Adrenal gland (tissue), 5 donors: ENCODE data around the gene DOK1.

ENCODE experiments used
- POLR2A ChIP-seq, 2 donors: fragments of 450-650 bp; IDR thresholded peaks; one replicate each; pipeline ENCODE4 v1.6.1; 2017; ENCODE audit warnings: antibody characterized with exemption in 2 of 2, mild to moderate bottlenecking in 2 of 2, moderate library complexity in 1 of 2
- TF ChIP-seq, protein P1 (sequence below), 6 experiments: fragments of 450-650 bp in 4 of 6; fragments of 200-600 bp in 2 of 6; sonication (generic) in 1 of 6; IDR thresholded peaks; 1 replicate in 5 of 6; 2 replicates in 1 of 6; pipeline versions ENCODE4 v1.5.1 to v1.8.0; 2016 to 2021; ENCODE audit warnings: antibody characterized with exemption in 6 of 6, mild to moderate bottlenecking in 2 of 6, moderate library complexity in 1 of 6
- donor health status: DM: no; HTN: no; CAD: no.

DNA sequence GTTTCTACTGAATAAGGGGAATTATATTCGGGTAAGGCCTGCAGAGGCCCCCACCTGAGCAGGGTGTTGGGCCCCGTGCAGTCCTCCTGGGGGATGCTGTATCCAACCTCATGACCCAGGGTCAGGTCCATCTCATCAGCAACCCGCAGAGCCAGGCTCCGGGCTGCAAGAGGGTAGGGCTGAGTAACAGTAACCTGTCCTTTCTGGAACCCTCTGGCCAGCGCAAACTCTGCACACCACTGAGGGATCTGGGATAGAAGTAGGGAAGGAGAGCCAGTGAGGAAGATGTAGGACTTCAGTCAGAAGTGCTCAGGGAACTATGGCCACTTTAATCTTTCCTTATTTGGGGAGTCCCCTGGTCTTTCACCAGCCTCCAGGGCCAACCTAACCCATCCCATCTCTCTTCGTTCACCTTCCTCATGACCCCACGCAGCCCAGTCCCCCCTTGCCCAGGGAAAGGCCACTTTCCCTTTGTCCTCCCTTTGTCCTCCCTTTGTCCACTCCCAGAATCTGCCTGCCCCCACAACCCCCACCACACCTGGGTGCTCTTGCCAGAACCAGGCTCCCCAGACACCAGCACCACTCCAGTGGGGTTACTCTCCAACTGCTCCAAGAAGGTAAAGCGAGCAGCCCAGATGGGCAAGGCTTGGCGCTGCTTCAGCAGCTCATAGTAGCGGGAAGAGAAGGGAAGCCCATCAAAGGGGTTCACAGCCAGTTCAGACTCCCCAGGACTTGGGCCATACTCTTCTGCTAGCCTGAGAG lies 29.4 kb upstream of the DOK1 start:
- TF ChIP-seq POLR2A (IDR thresholded peaks at IDR 0.05): no peak
- TF ChIP-seq, protein P1, sequence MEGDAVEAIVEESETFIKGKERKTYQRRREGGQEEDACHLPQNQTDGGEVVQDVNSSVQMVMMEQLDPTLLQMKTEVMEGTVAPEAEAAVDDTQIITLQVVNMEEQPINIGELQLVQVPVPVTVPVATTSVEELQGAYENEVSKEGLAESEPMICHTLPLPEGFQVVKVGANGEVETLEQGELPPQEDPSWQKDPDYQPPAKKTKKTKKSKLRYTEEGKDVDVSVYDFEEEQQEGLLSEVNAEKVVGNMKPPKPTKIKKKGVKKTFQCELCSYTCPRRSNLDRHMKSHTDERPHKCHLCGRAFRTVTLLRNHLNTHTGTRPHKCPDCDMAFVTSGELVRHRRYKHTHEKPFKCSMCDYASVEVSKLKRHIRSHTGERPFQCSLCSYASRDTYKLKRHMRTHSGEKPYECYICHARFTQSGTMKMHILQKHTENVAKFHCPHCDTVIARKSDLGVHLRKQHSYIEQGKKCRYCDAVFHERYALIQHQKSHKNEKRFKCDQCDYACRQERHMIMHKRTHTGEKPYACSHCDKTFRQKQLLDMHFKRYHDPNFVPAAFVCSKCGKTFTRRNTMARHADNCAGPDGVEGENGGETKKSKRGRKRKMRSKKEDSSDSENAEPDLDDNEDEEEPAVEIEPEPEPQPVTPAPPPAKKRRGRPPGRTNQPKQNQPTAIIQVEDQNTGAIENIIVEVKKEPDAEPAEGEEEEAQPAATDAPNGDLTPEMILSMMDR (IDR thresholded peaks at IDR 0.05): no peak
